ENCODE data around the gene ZNF536.

DNA sequence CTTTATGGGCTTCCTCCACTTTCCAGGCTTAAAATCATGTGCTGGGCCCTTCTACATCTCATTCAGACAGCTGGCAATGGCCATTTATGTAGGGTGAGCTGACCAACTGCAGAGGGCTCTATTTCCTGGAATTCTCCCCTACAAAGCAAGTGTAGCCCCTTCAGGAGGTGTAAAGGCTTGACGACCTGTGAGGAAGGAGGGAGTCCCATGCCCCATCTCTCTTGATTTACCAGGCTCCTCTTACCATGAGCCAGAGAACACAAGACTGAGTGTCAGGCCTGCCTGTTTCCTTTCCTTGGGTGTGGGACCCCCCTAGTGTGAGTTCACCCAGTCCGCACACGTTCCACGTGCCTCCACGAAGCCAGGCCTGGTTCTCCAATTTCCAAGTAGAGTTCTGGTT is 16.6 kb downstream of the ZNF536 start:
- TF ChIP-seq CTCF (IDR thresholded peaks at IDR 0.05), result no peak
- TF ChIP-seq EZH2 (IDR thresholded peaks at IDR 0.05; ENCODE audit: borderline replicate concordance, insufficient read depth, low read depth, low read length, poor library complexity, severe bottlenecking), result no peak

Measured in B cell (primary cell).